ENCODE data around the gene PPP1R27. TPM values are rescaled to one million over a fixed set of nuclear protein-coding genes. Genes with fewer than 3 reads are reported as not detected.

Gene PPP1R27
- total and polyA plus RNA-seq, 2 donors (not counting 3 experiments of a cell fraction or from before 2014, with no cell fraction given) = not detected

DNA sequence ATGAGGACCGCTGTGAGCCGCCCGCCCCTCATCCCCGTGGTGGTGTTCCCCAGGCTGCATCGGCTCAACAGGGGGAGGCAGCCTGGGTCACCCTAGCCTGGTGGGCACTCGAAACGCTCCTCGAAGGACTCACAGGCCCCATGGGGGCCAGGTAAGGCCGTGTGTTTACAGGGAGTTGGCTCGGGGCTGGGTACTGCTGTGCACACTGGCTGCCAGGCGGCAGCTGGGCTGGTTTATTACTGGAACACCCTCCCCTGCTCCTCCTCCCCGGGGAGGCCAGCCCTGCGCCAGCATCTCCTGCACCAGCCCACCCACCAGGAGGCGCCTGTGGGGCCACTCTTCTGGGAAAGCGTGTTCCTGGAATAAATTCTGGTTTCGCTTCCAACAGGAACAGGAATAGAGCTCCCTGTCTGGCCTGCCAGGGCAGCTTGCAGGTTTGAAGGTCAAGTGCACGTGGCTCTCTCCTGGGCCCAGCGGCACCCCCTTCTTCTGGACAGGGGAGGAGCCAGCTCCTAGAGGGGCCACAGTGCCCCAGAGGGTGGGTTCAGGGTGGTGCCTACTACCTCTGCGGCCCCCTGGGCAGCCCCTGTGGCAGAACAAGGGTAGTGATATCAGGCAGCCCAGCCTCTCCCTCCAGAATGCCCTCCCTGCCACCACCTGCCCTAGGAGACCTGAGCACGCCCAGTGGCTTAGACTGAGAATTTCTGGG is 13.1 kb downstream of the PPP1R27 start:
- no peaks in the 10 kb centered on the region for H4K20me1 ChIP-seq (replicated peaks; ENCODE audit: control insufficient read depth, extremely low read depth, insufficient read depth, low read length)
- ChIA-PET CTCF (interaction anchor here (0.6 to 2.1 kb wide), 9 partner anchors 9 to 199 kb away, joined by 3 to 20 read pairs (median 4); partner anchors contain the start of gene MCRIP1), POLR2A (no interaction called here)
- H3K27me3 ChIP-seq (ENCODE audit: control insufficient read depth in 2 of 2, insufficient read depth in 2 of 2, low read length in 2 of 2) = peaks cover 0 to 2% of the 10 kb centered on the region in 2 experiments
- dilution Hi-C loops (cut with MboI; ENCODE audit: extremely low pct_ligation_motif_present, low sequenced_read_pairs) (no loop called here), intact Hi-C loops (cut with micrococcal nuclease) (no loop called here)
- H3K4me1 ChIP-seq (ENCODE audit: control insufficient read depth, extremely low read depth, insufficient read depth, low read length) = no peaks in the 10 kb centered on the region
- H3K9ac ChIP-seq (replicated peaks; ENCODE audit: extremely low read depth, insufficient read depth, low read length) = no peak overlapping the region
- H3K36me3 ChIP-seq (ENCODE audit: control insufficient read depth in 2 of 2, extremely low read depth in 1 of 2, insufficient read depth in 2 of 2, low read length in 2 of 2) = peaks cover 0 to 8% of the 10 kb centered on the region in 2 experiments
- TF ChIP-seq, protein P1, sequence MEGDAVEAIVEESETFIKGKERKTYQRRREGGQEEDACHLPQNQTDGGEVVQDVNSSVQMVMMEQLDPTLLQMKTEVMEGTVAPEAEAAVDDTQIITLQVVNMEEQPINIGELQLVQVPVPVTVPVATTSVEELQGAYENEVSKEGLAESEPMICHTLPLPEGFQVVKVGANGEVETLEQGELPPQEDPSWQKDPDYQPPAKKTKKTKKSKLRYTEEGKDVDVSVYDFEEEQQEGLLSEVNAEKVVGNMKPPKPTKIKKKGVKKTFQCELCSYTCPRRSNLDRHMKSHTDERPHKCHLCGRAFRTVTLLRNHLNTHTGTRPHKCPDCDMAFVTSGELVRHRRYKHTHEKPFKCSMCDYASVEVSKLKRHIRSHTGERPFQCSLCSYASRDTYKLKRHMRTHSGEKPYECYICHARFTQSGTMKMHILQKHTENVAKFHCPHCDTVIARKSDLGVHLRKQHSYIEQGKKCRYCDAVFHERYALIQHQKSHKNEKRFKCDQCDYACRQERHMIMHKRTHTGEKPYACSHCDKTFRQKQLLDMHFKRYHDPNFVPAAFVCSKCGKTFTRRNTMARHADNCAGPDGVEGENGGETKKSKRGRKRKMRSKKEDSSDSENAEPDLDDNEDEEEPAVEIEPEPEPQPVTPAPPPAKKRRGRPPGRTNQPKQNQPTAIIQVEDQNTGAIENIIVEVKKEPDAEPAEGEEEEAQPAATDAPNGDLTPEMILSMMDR (IDR thresholded peaks at IDR 0.05; ENCODE audit: extremely low read depth in 1 of 2, insufficient read depth in 1 of 2, low read depth in 1 of 2, low read length in 2 of 2) = peak; percentile 57 to 76
- no peak for TF ChIP-seq POLR2A (IDR thresholded peaks at IDR 0.05; ENCODE audit: low read depth, low read length)
- H3K79me2 ChIP-seq (ENCODE audit: control insufficient read depth, insufficient read depth, low read length) = no peaks in the 10 kb centered on the region
- H3K27ac ChIP-seq (ENCODE audit: insufficient read depth, low read depth, low read length) = no peak overlapping the region
- H3K9me3 ChIP-seq (replicated peaks; ENCODE audit: control insufficient read depth, insufficient read depth, low read length) = no peaks in the 10 kb centered on the region
- H2AFZ ChIP-seq (ENCODE audit: low read depth, low read length) = no peak overlapping the region
- BruUV-seq (replicated peaks) = no TSS peak
- peak; percentile 55 for FAIRE-seq
- no peak overlapping the region for H3K4me3 ChIP-seq (replicated peaks in 1 of 3; ENCODE audit: insufficient read depth in 1 of 3, low read depth in 1 of 3, low read length in 3 of 3)
- H3K9me1 ChIP-seq (replicated peaks; ENCODE audit: control insufficient read depth, extremely low read depth, insufficient read depth, low read length) = no peaks in the 10 kb centered on the region
- no peak overlapping the region for H3K4me2 ChIP-seq (ENCODE audit: insufficient read depth, low read length)
- DNase-seq (ENCODE audit: low read depth, low spot score) = peak; percentile 63

DNA sequence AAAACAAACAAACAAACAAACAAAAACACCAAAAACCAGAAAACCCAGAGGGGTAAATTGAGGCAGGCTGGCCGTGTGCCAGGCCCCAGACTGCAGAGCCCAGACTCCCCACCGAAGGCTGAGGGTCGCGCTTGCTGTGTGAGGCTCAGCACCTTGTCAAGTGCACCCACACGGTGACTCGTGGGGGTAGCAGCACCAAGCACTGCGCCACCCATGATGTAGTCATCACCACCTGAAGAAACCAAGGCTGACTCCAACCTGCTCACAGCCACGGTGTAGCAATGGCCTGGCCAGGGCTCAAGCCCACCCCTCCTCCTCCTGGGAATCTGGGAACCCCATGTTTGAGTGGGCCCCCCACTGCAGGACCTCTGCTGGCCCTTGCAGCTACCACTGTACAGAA is 13.7 kb downstream of the PPP1R27 start:
- ChIA-PET POLR2A (no interaction called here), CTCF (interaction anchor here (1.2 to 2.1 kb wide), 4 partner anchors 12 to 134 kb away, joined by 3 to 20 read pairs (median 4); partner anchors contain the start of gene MCRIP1)
- no peak overlapping the region for H2AFZ ChIP-seq (ENCODE audit: low read depth, low read length)
- H3K9me3 ChIP-seq (replicated peaks; ENCODE audit: control insufficient read depth, insufficient read depth, low read length) = no peaks in the 10 kb centered on the region
- intact Hi-C loops (cut with micrococcal nuclease) = no loop called here
- no peaks in the 10 kb centered on the region for H3K9me1 ChIP-seq (replicated peaks; ENCODE audit: control insufficient read depth, extremely low read depth, insufficient read depth, low read length)
- dilution Hi-C loops (cut with MboI; ENCODE audit: extremely low pct_ligation_motif_present, low sequenced_read_pairs) = no loop called here
- no peaks in the 10 kb centered on the region for H3K79me2 ChIP-seq (ENCODE audit: control insufficient read depth, insufficient read depth, low read length)
- DNase-seq (ENCODE audit: low read depth, low spot score) = no peak
- no peak overlapping the region for H3K27ac ChIP-seq (ENCODE audit: insufficient read depth, low read depth, low read length)
- H4K20me1 ChIP-seq (replicated peaks; ENCODE audit: control insufficient read depth, extremely low read depth, insufficient read depth, low read length) = no peaks in the 10 kb centered on the region
- no peak for TF ChIP-seq GATA2 (IDR thresholded peaks at IDR 0.05; ENCODE audit: insufficient read depth, insufficient read length, low read depth, low read length)
- no peak for TF ChIP-seq POLR2AphosphoS5 (IDR thresholded peaks at IDR 0.05; ENCODE audit: insufficient read depth, low read depth, low read length)
- TF ChIP-seq, protein P2, sequence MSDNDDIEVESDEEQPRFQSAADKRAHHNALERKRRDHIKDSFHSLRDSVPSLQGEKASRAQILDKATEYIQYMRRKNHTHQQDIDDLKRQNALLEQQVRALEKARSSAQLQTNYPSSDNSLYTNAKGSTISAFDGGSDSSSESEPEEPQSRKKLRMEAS (IDR thresholded peaks at IDR 0.05; ENCODE audit: insufficient read depth, insufficient read length) = no peak
- TF ChIP-seq POLR2A (IDR thresholded peaks at IDR 0.05; ENCODE audit: low read depth, low read length) = no peak
- TF ChIP-seq EZH2 (IDR thresholded peaks at IDR 0.05; ENCODE audit: borderline replicate concordance, low read depth, low read length, severe bottlenecking) = no peak
- TF ChIP-seq FOS (IDR thresholded peaks at IDR 0.05; ENCODE audit: borderline replicate concordance, insufficient read depth, low read length) = no peak
- TF ChIP-seq MYC (IDR thresholded peaks at IDR 0.05; ENCODE audit: low read depth, low read length) = no peak
- TF ChIP-seq JUN (IDR thresholded peaks at IDR 0.05; ENCODE audit: borderline replicate concordance, insufficient read depth, insufficient read length, low read depth) = no peak
- TF ChIP-seq, protein P1 (IDR thresholded peaks at IDR 0.05; ENCODE audit: extremely low read depth in 1 of 2, insufficient read depth in 1 of 2, low read depth in 1 of 2, low read length in 2 of 2) = no peak
- no peak overlapping the region for H3K4me3 ChIP-seq (replicated peaks in 1 of 3; ENCODE audit: insufficient read depth in 1 of 3, low read depth in 1 of 3, low read length in 3 of 3)
- H3K27me3 ChIP-seq (ENCODE audit: control insufficient read depth in 2 of 2, insufficient read depth in 2 of 2, low read length in 2 of 2) = peaks cover 0 to 2% of the 10 kb centered on the region in 2 experiments
- BruUV-seq (replicated peaks) = no TSS peak
- no peaks in the 10 kb centered on the region for H3K4me1 ChIP-seq (ENCODE audit: control insufficient read depth, extremely low read depth, insufficient read depth, low read length)
- H3K4me2 ChIP-seq (ENCODE audit: insufficient read depth, low read length) = no peak overlapping the region
- H3K36me3 ChIP-seq (ENCODE audit: control insufficient read depth in 2 of 2, extremely low read depth in 1 of 2, insufficient read depth in 2 of 2, low read length in 2 of 2) = peaks cover 0 to 8% of the 10 kb centered on the region in 2 experiments
- FAIRE-seq = no peak
- H3K9ac ChIP-seq (replicated peaks; ENCODE audit: extremely low read depth, insufficient read depth, low read length) = no peak overlapping the region

All from endothelial cell of umbilical vein (primary cell).